ENCODE results near the gene ITPK1.

Gene ITPK1

GRCh38 chr14:92941531-92941930, 174.2 kb downstream of the ITPK1 start:
- Histone ChIP-seq H3K9ac (ENCODE audit: low read depth, low read length) (no peak overlapping the region), H3K4me1 (ENCODE audit: insufficient read depth, low read length) (no peaks in the 10 kb centered on the region), H3K27me3 (ENCODE audit: insufficient read depth, low read length) (no peaks in the 10 kb centered on the region), H3K36me3 (ENCODE audit: insufficient read depth, low read length) (peaks cover 8% of the 10 kb centered on the region), H3K27ac (ENCODE audit: low read depth, low read length) (no peak overlapping the region), H3K9me3 (ENCODE audit: insufficient read depth, low read depth, low read length) (no peaks in the 10 kb centered on the region), H3K4me3 (ENCODE audit: low read length) (no peak overlapping the region)
- WGBS: 97% methylated on average over 30 of the region's 30 CpGs

GRCh38 chr14:92940543-92940942, 175.2 kb downstream of the ITPK1 start:
- no peaks in the 10 kb centered on the region for H3K9me3 ChIP-seq (ENCODE audit: insufficient read depth, low read depth, low read length)
- H3K4me3 ChIP-seq (ENCODE audit: low read length): no peak overlapping the region
- no peaks in the 10 kb centered on the region for H3K4me1 ChIP-seq (ENCODE audit: insufficient read depth, low read length)
- no peak overlapping the region for H3K9ac ChIP-seq (ENCODE audit: low read depth, low read length)
- no peaks in the 10 kb centered on the region for H3K27me3 ChIP-seq (ENCODE audit: insufficient read depth, low read length)
- H3K27ac ChIP-seq (ENCODE audit: low read depth, low read length): no peak overlapping the region
- peaks cover 2% of the 10 kb centered on the region; the same call in 1 of the 2 replicates for H3K36me3 ChIP-seq (ENCODE audit: insufficient read depth, low read length)
- WGBS: 96% methylated on average over 11 of the region's 11 CpGs

- H3K9me3 ChIP-seq (ENCODE audit: insufficient read depth, low read depth, low read length): no peaks in the 10 kb centered on the region
- no peak overlapping the region for H3K27ac ChIP-seq (ENCODE audit: low read depth, low read length)
- no peak overlapping the region for H3K9ac ChIP-seq (ENCODE audit: low read depth, low read length)
- H3K27me3 ChIP-seq (ENCODE audit: insufficient read depth, low read length): no peaks in the 10 kb centered on the region
- no peak overlapping the region for H3K4me3 ChIP-seq (ENCODE audit: low read length)
- H3K36me3 ChIP-seq (ENCODE audit: insufficient read depth, low read length): peaks cover 2% of the 10 kb centered on the region; the same call in 1 of the 2 replicates
- H3K4me1 ChIP-seq (ENCODE audit: insufficient read depth, low read length): no peaks in the 10 kb centered on the region
- 94% methylated on average over 12 of the region's 12 CpGs for WGBS
These were observed 176.0 kb downstream of the ITPK1 start for GRCh38 chr14:92939699-92940098.

- H3K36me3 ChIP-seq (ENCODE audit: insufficient read depth, low read length): 0 out of 2 replicates have a peak, but pooled peaks cover 2% of the 10 kb centered on the region
- no peak overlapping the region for H3K4me3 ChIP-seq (ENCODE audit: low read length)
- no peaks in the 10 kb centered on the region for H3K27me3 ChIP-seq (ENCODE audit: insufficient read depth, low read length)
- WGBS: 95% methylated on average over 27 of the region's 27 CpGs
- no peak overlapping the region for H3K27ac ChIP-seq (ENCODE audit: low read depth, low read length)
- H3K9ac ChIP-seq (ENCODE audit: low read depth, low read length): no peak overlapping the region
- no peaks in the 10 kb centered on the region for H3K9me3 ChIP-seq (ENCODE audit: insufficient read depth, low read depth, low read length)
- H3K4me1 ChIP-seq (ENCODE audit: insufficient read depth, low read length): no peaks in the 10 kb centered on the region
These were observed 176.6 kb downstream of the ITPK1 start for GRCh38 chr14:92938890-92939671.

- H3K36me3 ChIP-seq (ENCODE audit: insufficient read depth, low read length): no peaks in the 10 kb centered on the region
- WGBS: 87% methylated on average over 9 of the region's 9 CpGs
- no peak overlapping the region for H3K27ac ChIP-seq (ENCODE audit: low read depth, low read length)
- H3K9ac ChIP-seq (ENCODE audit: low read depth, low read length): no peak overlapping the region
- H3K27me3 ChIP-seq (ENCODE audit: insufficient read depth, low read length): no peaks in the 10 kb centered on the region
- H3K4me3 ChIP-seq (ENCODE audit: low read length): no peak overlapping the region
- no peaks in the 10 kb centered on the region for H3K9me3 ChIP-seq (ENCODE audit: insufficient read depth, low read depth, low read length)
- no peaks in the 10 kb centered on the region for H3K4me1 ChIP-seq (ENCODE audit: insufficient read depth, low read length)
These were observed 177.4 kb downstream of the ITPK1 start for GRCh38 chr14:92938235-92938875.

- Histone ChIP-seq H3K36me3 (ENCODE audit: insufficient read depth, low read length) (no peaks in the 10 kb centered on the region), H3K4me1 (ENCODE audit: insufficient read depth, low read length) (no peaks in the 10 kb centered on the region), H3K27ac (ENCODE audit: low read depth, low read length) (no peak overlapping the region), H3K27me3 (ENCODE audit: insufficient read depth, low read length) (no peaks in the 10 kb centered on the region), H3K4me3 (ENCODE audit: low read length) (no peak overlapping the region), H3K9me3 (ENCODE audit: insufficient read depth, low read depth, low read length) (no peaks in the 10 kb centered on the region), H3K9ac (ENCODE audit: low read depth, low read length) (no peak overlapping the region)
- WGBS: 91% methylated on average over 16 of the region's 16 CpGs
These were observed 178.4 kb downstream of the ITPK1 start for GRCh38 chr14:92937051-92937937.

GRCh38 chr14:92936085-92936484, 179.6 kb downstream of the ITPK1 start:
- H3K9ac ChIP-seq (ENCODE audit: low read depth, low read length): no peak overlapping the region
- H3K27me3 ChIP-seq (ENCODE audit: insufficient read depth, low read length): no peaks in the 10 kb centered on the region
- H3K4me1 ChIP-seq (ENCODE audit: insufficient read depth, low read length): no peaks in the 10 kb centered on the region
- no peak overlapping the region for H3K27ac ChIP-seq (ENCODE audit: low read depth, low read length)
- H3K4me3 ChIP-seq (ENCODE audit: low read length): no peak overlapping the region
- 92% methylated on average over 11 of the region's 11 CpGs for WGBS
- no peaks in the 10 kb centered on the region for H3K36me3 ChIP-seq (ENCODE audit: insufficient read depth, low read length)
- H3K9me3 ChIP-seq (ENCODE audit: insufficient read depth, low read depth, low read length): no peaks in the 10 kb centered on the region

GRCh38 chr14:92935446-92935845, 180.3 kb downstream of the ITPK1 start:
- Histone ChIP-seq H3K9me3 (ENCODE audit: insufficient read depth, low read depth, low read length) (no peaks in the 10 kb centered on the region), H3K27ac (ENCODE audit: low read depth, low read length) (no peak overlapping the region), H3K36me3 (ENCODE audit: insufficient read depth, low read length) (no peaks in the 10 kb centered on the region), H3K27me3 (ENCODE audit: insufficient read depth, low read length) (no peaks in the 10 kb centered on the region), H3K4me3 (ENCODE audit: low read length) (no peak overlapping the region), H3K9ac (ENCODE audit: low read depth, low read length) (no peak overlapping the region), H3K4me1 (ENCODE audit: insufficient read depth, low read length) (no peaks in the 10 kb centered on the region)
- 90% methylated on average over 11 of the region's 11 CpGs for WGBS

GRCh38 chr14:92934196-92935085, 181.3 kb downstream of the ITPK1 start:
- Histone ChIP-seq H3K4me3 (ENCODE audit: low read length) (no peak overlapping the region), H3K27ac (ENCODE audit: low read depth, low read length) (no peak overlapping the region)
- whole genome bisulfite sequencing: 94% methylated on average over 19 of the region's 19 CpGs

GRCh38 chr14:92933481-92933880, 182.2 kb downstream of the ITPK1 start:
- H3K4me1 ChIP-seq (ENCODE audit: insufficient read depth, low read length): no peaks in the 10 kb centered on the region
- 95% methylated on average over 8 of the region's 8 CpGs for WGBS
- no peaks in the 10 kb centered on the region for H3K36me3 ChIP-seq (ENCODE audit: insufficient read depth, low read length)
- no peaks in the 10 kb centered on the region for H3K9me3 ChIP-seq (ENCODE audit: insufficient read depth, low read depth, low read length)
- no peak overlapping the region for H3K4me3 ChIP-seq (ENCODE audit: low read length)
- H3K27me3 ChIP-seq (ENCODE audit: insufficient read depth, low read length): no peaks in the 10 kb centered on the region
- no peak overlapping the region for H3K9ac ChIP-seq (ENCODE audit: low read depth, low read length)
- no peak overlapping the region for H3K27ac ChIP-seq (ENCODE audit: low read depth, low read length)

More at GRCh38 chr14:92934196-92935085, 181.3 kb downstream of the ITPK1 start:
- Histone ChIP-seq H3K36me3 (ENCODE audit: insufficient read depth, low read length) (no peaks in the 10 kb centered on the region), H3K9me3 (ENCODE audit: insufficient read depth, low read depth, low read length) (no peaks in the 10 kb centered on the region), H3K27me3 (ENCODE audit: insufficient read depth, low read length) (no peaks in the 10 kb centered on the region), H3K4me1 (ENCODE audit: insufficient read depth, low read length) (no peaks in the 10 kb centered on the region), H3K9ac (ENCODE audit: low read depth, low read length) (no peak overlapping the region)
